HG03064 (cell line): ENCODE results near the gene PPP1R9B.

Experiments used
- ATAC-seq: cut with Tn5 transposase; IDR thresholded peaks from one replicate; pipeline ENCODE4 v1.9.1; 2021; ENCODE audit warnings: low read depth; ENCODE audit not compliant: unreplicated experiment

PPP1R9B gene

GRCh38 chr17:50161911-50162288 is 11.4 kb upstream of the PPP1R9B start:
- ATAC-seq = no peak

GRCh38 chr17:50161023-50161910 is 10.8 kb upstream of the PPP1R9B start:
- peak; percentile 82 for ATAC-seq

GRCh38 chr17:50157891-50158290 is 7.4 kb upstream of the PPP1R9B start:
- no peak for ATAC-seq

- no peak for ATAC-seq
These were observed 4.8 kb upstream of the PPP1R9B start for GRCh38 chr17:50155115-50155819.

GRCh38 chr17:50154604-50155003 is 4.1 kb upstream of the PPP1R9B start:
- ATAC-seq = no peak

- no peak for ATAC-seq
These were observed 3.4 kb upstream of the PPP1R9B start for GRCh38 chr17:50153650-50154575.

GRCh38 chr17:50152736-50153135 is 2.3 kb upstream of the PPP1R9B start:
- ATAC-seq = no peak

- ATAC-seq = no peak
These were observed 1.6 kb upstream of the PPP1R9B start for GRCh38 chr17:50151937-50152547.

GRCh38 chr17:50151041-50151936 is 812 bp upstream of the PPP1R9B start:
- ATAC-seq = no peak

- no peak for ATAC-seq
These were observed 792 bp downstream of the PPP1R9B start for GRCh38 chr17:50149417-50150353.

- no peak for ATAC-seq
These were observed 1.4 kb downstream of the PPP1R9B start for GRCh38 chr17:50149091-50149416.

GRCh38 chr17:50148226-50149090 is 2.0 kb downstream of the PPP1R9B start:
- peak; percentile 33 for ATAC-seq

GRCh38 chr17:50147841-50148225 is 2.6 kb downstream of the PPP1R9B start:
- ATAC-seq = no peak

GRCh38 chr17:50146927-50147665 is 3.4 kb downstream of the PPP1R9B start:
- ATAC-seq = no peak

- no peak for ATAC-seq
These were observed 4.1 kb downstream of the PPP1R9B start for GRCh38 chr17:50146230-50146926.

- no peak for ATAC-seq
These were observed 4.8 kb downstream of the PPP1R9B start for GRCh38 chr17:50145532-50146229.
